Nephron progenitor cell (in vitro differentiated cells): ENCODE measurements around the gene HES5.

Source experiments
- DNase-seq: peaks from one replicate; pipeline ENCODE4 v3.0.0; 2021
- H3K27ac Mint-ChIP-seq: 2 replicates; pipeline ENCODE4 v1.8.0; 2021; ENCODE audit warnings: mild to moderate bottlenecking, moderate library complexity, mixed read lengths
- H3K27me3 Mint-ChIP-seq: 2 replicates; pipeline ENCODE4 v1.8.0; 2021; ENCODE audit warnings: mild to moderate bottlenecking, low read depth, mixed read lengths; ENCODE audit not compliant: poor library complexity
- H3K36me3 Mint-ChIP-seq: 2 replicates; pipeline ENCODE4 v1.8.0; 2021; ENCODE audit warnings: low read depth, mixed read lengths
- H3K4me1 Mint-ChIP-seq: 2 replicates; pipeline ENCODE4 v1.8.0; 2021; ENCODE audit warnings: mixed read lengths
- H3K4me3 Mint-ChIP-seq: 2 replicates; pipeline ENCODE4 v1.8.0; 2021; ENCODE audit warnings: mild to moderate bottlenecking, moderate library complexity, mixed read lengths
- H3K9me3 Mint-ChIP-seq: 2 replicates; pipeline ENCODE4 v1.8.0; 2021; ENCODE audit warnings: mild to moderate bottlenecking, moderate library complexity, mixed read lengths
- CTCF ChIP-seq: fragments of 200-600 bp; sonication (generic); IDR thresholded peaks from 2 replicates; pipeline ENCODE4 v1.5.0; 2021; ENCODE audit warnings: antibody characterized with exemption

The HES5 gene

GRCh38 chr1:2519729-2520128, 10.3 kb downstream of the HES5 start:
- no peak overlapping the region for H3K27ac Mint-ChIP-seq
- H3K4me1 Mint-ChIP-seq: peaks cover 27% of the 10 kb centered on the region
- no peak for TF ChIP-seq CTCF
- no peaks in the 10 kb centered on the region for H3K9me3 Mint-ChIP-seq
- no peak for DNase-seq
- peaks cover 13% of the 10 kb centered on the region for H3K36me3 Mint-ChIP-seq
- no peak overlapping the region for H3K4me3 Mint-ChIP-seq
- H3K27me3 Mint-ChIP-seq: no peaks in the 10 kb centered on the region

GRCh38 chr1:2519029-2519685, 10.9 kb downstream of the HES5 start:
- H3K27me3 Mint-ChIP-seq: no peaks in the 10 kb centered on the region
- no peak overlapping the region for H3K27ac Mint-ChIP-seq
- H3K36me3 Mint-ChIP-seq: peaks cover 13% of the 10 kb centered on the region
- H3K9me3 Mint-ChIP-seq: no peaks in the 10 kb centered on the region
- H3K4me1 Mint-ChIP-seq: peaks cover 21% of the 10 kb centered on the region
- no peak for DNase-seq
- no peak for TF ChIP-seq CTCF
- no peak overlapping the region for H3K4me3 Mint-ChIP-seq

- Mint-ChIP-seq H3K4me1 (peaks cover 16% of the 10 kb centered on the region), H3K9me3 (no peaks in the 10 kb centered on the region), H3K27me3 (no peaks in the 10 kb centered on the region), H3K27ac (no peak overlapping the region), H3K4me3 (no peak overlapping the region), H3K36me3 (peaks cover 13% of the 10 kb centered on the region)
- no peak for TF ChIP-seq CTCF
- no peak for DNase-seq
These were observed 11.5 kb downstream of the HES5 start for GRCh38 chr1:2518528-2518927.

- no peak for TF ChIP-seq CTCF
- Mint-ChIP-seq H3K9me3 (no peaks in the 10 kb centered on the region), H3K27ac (no peak overlapping the region)
These were observed 12.1 kb downstream of the HES5 start for GRCh38 chr1:2517966-2518365.

GRCh38 chr1:2516946-2517345, 13.1 kb downstream of the HES5 start:
- no peak for TF ChIP-seq CTCF
- H3K36me3 Mint-ChIP-seq: peaks cover 13% of the 10 kb centered on the region

More at GRCh38 chr1:2517966-2518365, 12.1 kb downstream of the HES5 start:
- Mint-ChIP-seq H3K4me3 (no peak overlapping the region), H3K36me3 (peaks cover 13% of the 10 kb centered on the region), H3K4me1 (peaks cover 12% of the 10 kb centered on the region), H3K27me3 (no peaks in the 10 kb centered on the region)
- no peak for DNase-seq

GRCh38 chr1:2516124-2516523, 13.9 kb downstream of the HES5 start:
- no peak for TF ChIP-seq CTCF
- no peak for DNase-seq
- H3K27ac Mint-ChIP-seq: no peak overlapping the region
- no peaks in the 10 kb centered on the region for H3K9me3 Mint-ChIP-seq
- H3K27me3 Mint-ChIP-seq: no peaks in the 10 kb centered on the region
- peaks cover 7% of the 10 kb centered on the region for H3K4me1 Mint-ChIP-seq
- H3K36me3 Mint-ChIP-seq: peaks cover 16% of the 10 kb centered on the region
- no peak overlapping the region for H3K4me3 Mint-ChIP-seq

More at GRCh38 chr1:2516946-2517345, 13.1 kb downstream of the HES5 start:
- Mint-ChIP-seq H3K27ac (no peak overlapping the region), H3K9me3 (no peaks in the 10 kb centered on the region), H3K4me3 (no peak overlapping the region), H3K27me3 (no peaks in the 10 kb centered on the region), H3K4me1 (peaks cover 7% of the 10 kb centered on the region)
- DNase-seq: no peak
